ENCODE measurements around the gene ARL4C. TPM values are rescaled to one million over a fixed set of nuclear protein-coding genes. Genes with fewer than 3 reads are reported as not detected.

Gene ARL4C
- total and polyA plus RNA-seq, 2 of the 8 experiments (the other 6 are each of a cell fraction or from before 2014, with no cell fraction given) = 7.0 to 16.9 TPM

- TF ChIP-seq CTCF (IDR thresholded peaks at IDR 0.05; ENCODE audit: control extremely low read depth in 1 of 3, insufficient read depth in 1 of 3, low read depth in 1 of 3, low read length in 3 of 3) = peak; percentile 11 to 79 (median 64)
- TF ChIP-seq HDAC2 (IDR thresholded peaks at IDR 0.05; ENCODE audit: borderline replicate concordance in 1 of 2, low read depth in 2 of 2, low read length in 2 of 2) = 0 out of 4 replicates have a peak, but pooled peaks of 1 of the 2 experiments have one; percentile 36
- no peak for TF ChIP-seq KDM4A (IDR thresholded peaks at IDR 0.05; ENCODE audit: low read depth, low read length, severe bottlenecking)
- TF ChIP-seq CBX8 (IDR thresholded peaks at IDR 0.05; ENCODE audit: borderline replicate concordance, low read depth, low read length) = no peak
- no peak for TF ChIP-seq RBBP5 (IDR thresholded peaks at IDR 0.05; ENCODE audit: borderline replicate concordance, low read depth, low read length)
Observed at GRCh38 chr2:234500394-234501006, 3.6 kb upstream of the ARL4C start (continued).
